ENCODE results near the gene SPINK2.

The SPINK2 gene

DNA sequence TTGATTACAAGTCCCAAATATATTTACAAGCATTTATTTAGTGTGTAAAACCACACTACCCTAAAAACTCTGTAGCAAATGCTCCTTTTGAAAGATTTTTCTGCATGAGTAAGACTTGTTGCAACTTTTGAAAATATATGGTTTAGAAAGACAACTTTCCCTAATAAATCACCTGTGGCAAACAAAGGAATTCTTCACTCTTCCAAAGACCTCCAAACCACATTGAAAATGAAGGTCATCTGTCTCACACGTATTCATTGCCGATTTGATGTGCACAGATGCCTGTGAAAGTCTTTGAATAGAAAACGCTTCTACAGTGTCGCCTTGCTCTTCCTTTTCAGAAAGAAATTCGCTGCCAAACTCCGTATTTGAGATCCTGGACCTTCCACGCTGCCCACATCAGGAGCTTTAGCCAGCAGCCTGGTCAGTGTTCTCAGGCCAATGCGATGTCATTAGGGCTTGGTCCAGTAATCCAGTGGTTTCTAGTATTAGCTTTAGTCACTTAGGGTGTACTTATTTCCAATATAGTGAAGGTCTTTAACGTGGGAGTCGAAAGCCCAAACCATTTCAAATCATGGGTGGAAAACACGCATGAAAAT is 22.2 kb downstream of the SPINK2 start:
- no peaks in the 10 kb centered on the region for H3K27me3 ChIP-seq (ENCODE audit: insufficient read depth, low read length, poor library complexity)
- no peak overlapping the region for H2BK5ac ChIP-seq (ENCODE audit: low read length)
- no CpG with 5 or more reads among the region's 11 CpGs for WGBS (ENCODE audit: extremely low coverage, insufficient coverage, low lambda C conversion rate)
- H2BK15ac ChIP-seq (replicated peaks; ENCODE audit: low read depth): no peak overlapping the region
- no peak overlapping the region for H3K9ac ChIP-seq (ENCODE audit: low read length)
- no peak overlapping the region for H4K5ac ChIP-seq (ENCODE audit: low read length)
- H3K18ac ChIP-seq (ENCODE audit: low read length): no peak overlapping the region
- no peak overlapping the region for H4K8ac ChIP-seq (ENCODE audit: low read depth, low read length)
- no peaks in the 10 kb centered on the region for H3K4me1 ChIP-seq (ENCODE audit: control insufficient read depth, low read depth, low read length)
- H3K4me3 ChIP-seq (ENCODE audit: low read length): no peak overlapping the region
- H3K79me2 ChIP-seq (ENCODE audit: control insufficient read depth, insufficient read depth, low read length): no peaks in the 10 kb centered on the region
- no peak overlapping the region for H2AK5ac ChIP-seq (ENCODE audit: low read length)
- H3K4ac ChIP-seq (ENCODE audit: low read depth, low read length): no peak overlapping the region
- no peak for DNase-seq
- no peak overlapping the region for H3K23ac ChIP-seq (ENCODE audit: low read length)
- no peak overlapping the region for H3K4me2 ChIP-seq (ENCODE audit: low read length)
- no peaks in the 10 kb centered on the region for H3K36me3 ChIP-seq (ENCODE audit: control insufficient read depth, insufficient read depth, low read length)
- no peak overlapping the region for H3K27ac ChIP-seq (ENCODE audit: low read depth, low read length)
- no peaks in the 10 kb centered on the region for H3K79me1 ChIP-seq (ENCODE audit: low read length)
- no peak overlapping the region for H2BK120ac ChIP-seq (ENCODE audit: low read depth, low read length)
- no peak overlapping the region for H3K56ac ChIP-seq (ENCODE audit: low read length)

DNA sequence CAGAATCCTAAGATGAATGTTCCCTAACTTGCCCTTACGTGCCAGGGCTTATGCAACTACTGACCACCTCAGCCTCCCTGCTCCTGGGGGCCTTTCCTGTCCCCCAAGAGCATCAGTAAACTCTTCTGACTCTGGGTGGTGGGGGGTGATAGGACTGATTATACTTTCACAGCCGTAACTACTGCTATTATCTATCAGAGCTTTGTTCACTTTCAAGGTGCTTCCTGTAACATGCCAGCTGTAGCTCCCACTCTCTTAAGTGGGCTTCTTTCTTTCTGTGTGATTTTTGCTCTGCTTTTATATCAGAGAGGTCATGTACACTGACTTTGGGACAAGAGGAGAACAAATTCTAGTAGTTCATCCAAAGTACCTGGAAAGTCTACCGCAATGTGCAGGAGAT is 25.3 kb downstream of the SPINK2 start:
- no peaks in the 10 kb centered on the region for H3K79me1 ChIP-seq (ENCODE audit: low read length)
- H3K4me1 ChIP-seq (ENCODE audit: control insufficient read depth, low read depth, low read length): no peaks in the 10 kb centered on the region
- no peak overlapping the region for H3K23ac ChIP-seq (ENCODE audit: low read length)
- no peak for DNase-seq
- H3K4me3 ChIP-seq (ENCODE audit: low read length): no peak overlapping the region
- H3K27ac ChIP-seq (ENCODE audit: low read depth, low read length): no peak overlapping the region
- no peak overlapping the region for H2BK5ac ChIP-seq (ENCODE audit: low read length)
- H3K4ac ChIP-seq (ENCODE audit: low read depth, low read length): no peak overlapping the region
- no peak overlapping the region for H2BK15ac ChIP-seq (replicated peaks; ENCODE audit: low read depth)
- no CpG with 5 or more reads among the region's 3 CpGs for WGBS (ENCODE audit: extremely low coverage, insufficient coverage, low lambda C conversion rate)
- H4K8ac ChIP-seq (ENCODE audit: low read depth, low read length): no peak overlapping the region
- no peaks in the 10 kb centered on the region for H3K36me3 ChIP-seq (ENCODE audit: control insufficient read depth, insufficient read depth, low read length)
- no peak overlapping the region for H4K5ac ChIP-seq (ENCODE audit: low read length)
- H3K9ac ChIP-seq (ENCODE audit: low read length): no peak overlapping the region
- no peak overlapping the region for H3K4me2 ChIP-seq (ENCODE audit: low read length)
- H3K56ac ChIP-seq (ENCODE audit: low read length): no peak overlapping the region
- H3K79me2 ChIP-seq (ENCODE audit: control insufficient read depth, insufficient read depth, low read length): no peaks in the 10 kb centered on the region
- no peak overlapping the region for H2AK5ac ChIP-seq (ENCODE audit: low read length)
- no peaks in the 10 kb centered on the region for H3K27me3 ChIP-seq (ENCODE audit: insufficient read depth, low read length, poor library complexity)
- H3K18ac ChIP-seq (ENCODE audit: low read length): no peak overlapping the region
- H2BK120ac ChIP-seq (ENCODE audit: low read depth, low read length): no peak overlapping the region

DNA sequence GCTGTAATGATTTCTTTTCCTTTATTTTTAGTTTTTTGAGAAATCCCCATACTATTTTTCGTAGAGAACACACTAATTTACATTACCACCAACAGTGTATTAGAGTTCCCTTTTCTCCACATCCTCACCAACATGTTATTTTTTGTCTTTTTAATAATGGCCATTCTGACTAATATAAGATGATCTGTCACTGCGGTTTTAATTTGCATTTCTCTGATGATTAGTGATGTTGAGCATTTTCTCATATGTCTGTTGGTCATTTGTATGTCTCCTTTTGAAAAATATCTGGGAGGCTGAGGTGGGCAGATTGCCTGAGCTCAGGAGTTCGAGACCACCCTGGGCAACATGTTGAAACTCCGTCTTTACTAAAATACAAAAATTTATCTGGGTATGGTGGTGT is 30.2 kb downstream of the SPINK2 start:
- no peak overlapping the region for H2AK5ac ChIP-seq (ENCODE audit: low read length)
- H3K79me1 ChIP-seq (ENCODE audit: low read length): no peaks in the 10 kb centered on the region
- no peak overlapping the region for H4K8ac ChIP-seq (ENCODE audit: low read depth, low read length)
- no peak overlapping the region for H4K5ac ChIP-seq (ENCODE audit: low read length)
- H3K4me1 ChIP-seq (ENCODE audit: control insufficient read depth, low read depth, low read length): peaks cover 2% of the 10 kb centered on the region
- no CpG with 5 or more reads among the region's 4 CpGs for WGBS (ENCODE audit: extremely low coverage, insufficient coverage, low lambda C conversion rate)
- no peaks in the 10 kb centered on the region for H3K36me3 ChIP-seq (ENCODE audit: control insufficient read depth, insufficient read depth, low read length)
- H3K23ac ChIP-seq (ENCODE audit: low read length): no peak overlapping the region
- H3K4me3 ChIP-seq (ENCODE audit: low read length): no peak overlapping the region
- no peak overlapping the region for H2BK120ac ChIP-seq (ENCODE audit: low read depth, low read length)
- H3K18ac ChIP-seq (ENCODE audit: low read length): no peak overlapping the region
- no peak overlapping the region for H3K27ac ChIP-seq (ENCODE audit: low read depth, low read length)
- H3K56ac ChIP-seq (ENCODE audit: low read length): no peak overlapping the region
- H3K79me2 ChIP-seq (ENCODE audit: control insufficient read depth, insufficient read depth, low read length): no peaks in the 10 kb centered on the region
- no peak overlapping the region for H2BK5ac ChIP-seq (ENCODE audit: low read length)
- no peak overlapping the region for H3K9ac ChIP-seq (ENCODE audit: low read length)
- no peak overlapping the region for H2BK15ac ChIP-seq (replicated peaks; ENCODE audit: low read depth)
- H3K27me3 ChIP-seq (ENCODE audit: insufficient read depth, low read length, poor library complexity): no peaks in the 10 kb centered on the region
- H3K4ac ChIP-seq (ENCODE audit: low read depth, low read length): no peak overlapping the region
- DNase-seq: no peak
- H3K4me2 ChIP-seq (ENCODE audit: low read length): no peak overlapping the region

DNA sequence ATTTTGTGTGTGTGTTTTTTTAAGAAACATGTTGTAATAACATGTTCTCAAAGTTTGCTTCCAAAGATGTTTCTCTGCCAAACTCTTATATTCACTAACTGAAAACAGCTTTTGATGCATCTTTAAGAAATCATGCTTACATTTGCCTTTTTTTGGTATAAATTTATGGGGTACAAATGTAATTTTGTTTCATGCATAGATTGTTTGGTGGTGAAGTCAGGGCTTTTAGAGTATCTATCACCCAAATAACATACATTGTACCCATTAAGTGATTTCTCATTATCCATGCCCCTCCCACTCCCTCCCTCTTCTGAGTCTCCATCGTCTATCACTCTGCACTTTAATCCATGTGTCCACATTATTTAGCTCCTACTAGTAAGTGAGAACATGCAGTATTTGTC is 30.8 kb downstream of the SPINK2 start:
- H3K79me1 ChIP-seq (ENCODE audit: low read length): no peaks in the 10 kb centered on the region
- H3K4me2 ChIP-seq (ENCODE audit: low read length): no peak overlapping the region

DNA sequence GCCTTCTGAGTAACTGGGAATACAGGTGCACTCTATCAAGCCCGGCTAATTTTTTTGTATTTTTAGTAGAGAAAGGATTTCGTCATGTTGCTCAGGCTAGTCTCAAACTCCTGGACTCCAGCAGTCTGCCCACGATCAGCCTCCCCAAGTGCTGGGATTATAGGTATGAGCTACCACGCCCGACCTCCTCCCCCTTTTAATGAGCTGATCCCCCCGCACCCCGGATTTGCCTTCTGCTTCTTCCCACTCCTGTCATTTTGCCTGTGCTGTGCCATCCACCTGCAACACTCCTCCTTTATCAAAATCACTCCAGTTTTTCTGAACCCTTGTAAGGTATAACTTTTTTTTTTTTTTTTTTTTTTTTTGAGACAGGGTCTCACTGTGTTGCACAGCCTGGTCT is 33.4 kb downstream of the SPINK2 start:
- H3K79me1 ChIP-seq (ENCODE audit: low read length): no peaks in the 10 kb centered on the region
- H2AK5ac ChIP-seq (ENCODE audit: low read length): no peak overlapping the region
- no peak overlapping the region for H3K56ac ChIP-seq (ENCODE audit: low read length)
- H2BK15ac ChIP-seq (replicated peaks; ENCODE audit: low read depth): no peak overlapping the region
- H3K4ac ChIP-seq (ENCODE audit: low read depth, low read length): no peak overlapping the region
- no peak for DNase-seq
- no peaks in the 10 kb centered on the region for H3K79me2 ChIP-seq (ENCODE audit: control insufficient read depth, insufficient read depth, low read length)
- H4K5ac ChIP-seq (ENCODE audit: low read length): no peak overlapping the region
- no peaks in the 10 kb centered on the region for H3K27me3 ChIP-seq (ENCODE audit: insufficient read depth, low read length, poor library complexity)
- no peaks in the 10 kb centered on the region for H3K36me3 ChIP-seq (ENCODE audit: control insufficient read depth, insufficient read depth, low read length)
- peaks cover 2% of the 10 kb centered on the region for H3K4me1 ChIP-seq (ENCODE audit: control insufficient read depth, low read depth, low read length)
- H2BK120ac ChIP-seq (ENCODE audit: low read depth, low read length): no peak overlapping the region
- no peak overlapping the region for H3K9ac ChIP-seq (ENCODE audit: low read length)
- H4K8ac ChIP-seq (ENCODE audit: low read depth, low read length): no peak overlapping the region
- no peak overlapping the region for H3K23ac ChIP-seq (ENCODE audit: low read length)
- H3K18ac ChIP-seq (ENCODE audit: low read length): no peak overlapping the region
- no peak overlapping the region for H3K4me3 ChIP-seq (ENCODE audit: low read length)
- no peak overlapping the region for H3K27ac ChIP-seq (ENCODE audit: low read depth, low read length)
- no CpG with 5 or more reads among the region's 7 CpGs for WGBS (ENCODE audit: extremely low coverage, insufficient coverage, low lambda C conversion rate)
- no peak overlapping the region for H3K4me2 ChIP-seq (ENCODE audit: low read length)
- H2BK5ac ChIP-seq (ENCODE audit: low read length): no peak overlapping the region

More for the DNA sequence above, 30.8 kb downstream of the SPINK2 start:
- no peak overlapping the region for H3K18ac ChIP-seq (ENCODE audit: low read length)
- no peak overlapping the region for H3K27ac ChIP-seq (ENCODE audit: low read depth, low read length)
- H3K79me2 ChIP-seq (ENCODE audit: control insufficient read depth, insufficient read depth, low read length): no peaks in the 10 kb centered on the region
- H3K4me1 ChIP-seq (ENCODE audit: control insufficient read depth, low read depth, low read length): peaks cover 2% of the 10 kb centered on the region
- no peaks in the 10 kb centered on the region for H3K36me3 ChIP-seq (ENCODE audit: control insufficient read depth, insufficient read depth, low read length)
- no peak overlapping the region for H3K4me3 ChIP-seq (ENCODE audit: low read length)
- H3K27me3 ChIP-seq (ENCODE audit: insufficient read depth, low read length, poor library complexity): no peaks in the 10 kb centered on the region
- H2AK5ac ChIP-seq (ENCODE audit: low read length): no peak overlapping the region
- no peak overlapping the region for H4K8ac ChIP-seq (ENCODE audit: low read depth, low read length)
- DNase-seq: no peak
- no peak overlapping the region for H4K5ac ChIP-seq (ENCODE audit: low read length)
- no peak overlapping the region for H2BK120ac ChIP-seq (ENCODE audit: low read depth, low read length)
- no peak overlapping the region for H3K23ac ChIP-seq (ENCODE audit: low read length)
- no peak overlapping the region for H3K9ac ChIP-seq (ENCODE audit: low read length)
- no CpG with 5 or more reads among the region's 1 CpG for WGBS (ENCODE audit: extremely low coverage, insufficient coverage, low lambda C conversion rate)
- H3K56ac ChIP-seq (ENCODE audit: low read length): no peak overlapping the region
- no peak overlapping the region for H2BK15ac ChIP-seq (replicated peaks; ENCODE audit: low read depth)
- H2BK5ac ChIP-seq (ENCODE audit: low read length): no peak overlapping the region
- no peak overlapping the region for H3K4ac ChIP-seq (ENCODE audit: low read depth, low read length)

DNA sequence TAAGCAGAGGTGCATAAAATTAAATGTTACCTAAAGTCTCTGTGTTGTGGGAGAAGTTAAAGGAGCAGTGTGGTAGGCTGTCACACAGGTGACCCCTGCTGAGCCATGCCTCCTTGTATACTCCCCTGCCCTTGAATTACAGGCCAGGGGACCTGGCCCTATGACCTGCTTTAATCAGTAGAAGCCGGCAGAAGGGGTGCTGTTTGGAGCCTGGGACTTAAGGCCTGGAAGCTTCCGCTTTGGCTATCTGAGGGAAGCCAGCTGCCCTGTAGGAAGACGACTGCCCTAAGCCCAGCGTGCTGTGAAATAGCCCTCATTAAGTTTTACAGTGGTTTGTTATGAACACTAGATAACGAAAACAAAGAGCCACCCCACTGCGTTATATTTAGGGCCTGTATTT is 34.1 kb downstream of the SPINK2 start:
- Histone ChIP-seq H3K4me1 (ENCODE audit: control insufficient read depth, low read depth, low read length) (peaks cover 2% of the 10 kb centered on the region), H3K36me3 (ENCODE audit: control insufficient read depth, insufficient read depth, low read length) (no peaks in the 10 kb centered on the region), H3K18ac (ENCODE audit: low read length) (no peak overlapping the region), H2AK5ac (ENCODE audit: low read length) (no peak overlapping the region), H3K79me2 (ENCODE audit: control insufficient read depth, insufficient read depth, low read length) (no peaks in the 10 kb centered on the region), H4K8ac (ENCODE audit: low read depth, low read length) (no peak overlapping the region), H2BK15ac (replicated peaks; ENCODE audit: low read depth) (no peak overlapping the region), H4K5ac (ENCODE audit: low read length) (no peak overlapping the region), H3K4me2 (ENCODE audit: low read length) (no peak overlapping the region), H3K9ac (ENCODE audit: low read length) (no peak overlapping the region), H3K23ac (ENCODE audit: low read length) (no peak overlapping the region), H2BK5ac (ENCODE audit: low read length) (no peak overlapping the region), H3K79me1 (ENCODE audit: low read length) (no peaks in the 10 kb centered on the region), H3K56ac (ENCODE audit: low read length) (no peak overlapping the region), H2BK120ac (ENCODE audit: low read depth, low read length) (no peak overlapping the region), H3K27ac (ENCODE audit: low read depth, low read length) (no peak overlapping the region), H3K4ac (ENCODE audit: low read depth, low read length) (no peak overlapping the region), H3K27me3 (ENCODE audit: insufficient read depth, low read length, poor library complexity) (no peaks in the 10 kb centered on the region), H3K4me3 (ENCODE audit: low read length) (no peak overlapping the region)
- peak; percentile 64 for DNase-seq
- WGBS (ENCODE audit: extremely low coverage, insufficient coverage, low lambda C conversion rate): no CpG with 5 or more reads among the region's 6 CpGs
